ENCODE results near the gene SRM. TPM values are rescaled to one million over a fixed set of nuclear protein-coding genes. Genes with fewer than 3 reads are reported as not detected.

The SRM gene
- total RNA-seq, 2 donors from 2014 or later = 106 to 107 TPM

DNA sequence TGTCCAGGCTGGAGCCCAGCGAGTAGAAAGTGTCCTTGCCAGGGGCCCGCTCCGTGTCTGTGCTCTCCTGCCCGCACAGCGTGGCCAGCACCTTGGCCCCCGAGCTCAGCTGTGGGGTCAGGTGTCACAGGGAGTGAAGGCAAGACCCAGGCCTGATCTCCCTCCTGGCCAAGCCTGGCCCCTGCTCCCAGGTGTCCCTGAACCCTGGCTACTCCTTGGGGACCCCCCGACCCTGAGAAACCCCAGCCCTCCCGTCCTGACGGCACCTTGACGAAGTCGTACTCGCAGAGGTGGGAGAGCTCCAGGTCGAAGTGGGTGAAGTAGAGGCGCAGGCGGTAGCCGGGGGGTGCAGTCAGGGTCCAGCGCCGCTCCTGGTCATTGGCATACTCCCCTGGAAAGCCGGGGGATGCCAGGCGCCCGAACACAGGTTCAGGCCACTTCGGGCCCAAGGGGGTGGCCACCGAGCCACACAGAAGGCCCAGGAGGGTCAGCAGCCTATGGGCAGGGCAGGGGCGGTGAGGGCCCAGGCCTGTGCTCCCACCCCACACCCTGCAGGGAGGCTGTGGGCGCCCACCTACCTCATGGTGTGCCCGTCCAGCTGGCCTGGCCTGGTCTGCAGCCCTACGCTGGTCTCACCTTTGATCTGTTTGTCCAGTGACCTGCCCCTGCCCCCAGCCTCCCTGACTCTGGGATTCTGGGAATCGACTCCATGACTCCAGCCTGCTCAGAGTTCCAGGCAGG lies 13.0 kb downstream of the SRM start, which contains the start of gene MASP2:
Gene MASP2, minus strand, starts transcription at position 615 of the 741 bp plus-strand sequence. Its CDS starts 32 bp downstream, at position 583.
- Histone ChIP-seq H3K9ac (ENCODE audit: extremely low read depth, low read length, poor library complexity, severe bottlenecking) (no peak within 1 kb of the TSS), H3K27me3 (ENCODE audit: control insufficient read depth, insufficient read depth, low read length, poor library complexity, severe bottlenecking) (no peaks in the 10 kb centered on the region), H3K4me1 (ENCODE audit: control insufficient read depth, insufficient read depth, low read length) (no peaks in the 10 kb centered on the region), H3K36me3 (ENCODE audit: control insufficient read depth, insufficient read depth, low read length) (no peaks in the 10 kb centered on the region), H3K4me3 (ENCODE audit: low read length) (no peak within 1 kb of the TSS), H3K27ac (ENCODE audit: low read depth, low read length) (no peak within 1 kb of the TSS), H3K9me3 (ENCODE audit: control insufficient read depth, low read length) (no peaks in the 10 kb centered on the region)
- no peak for TF ChIP-seq CTCF (conservative IDR thresholded peaks at IDR 0.05)
- Mint-ChIP-seq H3K4me3 (no peak within 1 kb of the TSS), H3K9me3 (no peaks in the 10 kb centered on the region), H3K36me3 (ENCODE audit: low read depth) (no peaks in the 10 kb centered on the region), H3K27ac (no peak within 1 kb of the TSS), H3K4me1 (peaks cover 2% of the 10 kb centered on the region), H3K27me3 (ENCODE audit: insufficient read depth) (no peaks in the 10 kb centered on the region)
- no peak for DNase-seq
- 89 to 92% methylated on average over 21 to 28 of the region's 28 CpGs for WGBS, 2 experiments (ENCODE audit: insufficient coverage in 1 of 2, insufficient read length in 1 of 2)

DNA sequence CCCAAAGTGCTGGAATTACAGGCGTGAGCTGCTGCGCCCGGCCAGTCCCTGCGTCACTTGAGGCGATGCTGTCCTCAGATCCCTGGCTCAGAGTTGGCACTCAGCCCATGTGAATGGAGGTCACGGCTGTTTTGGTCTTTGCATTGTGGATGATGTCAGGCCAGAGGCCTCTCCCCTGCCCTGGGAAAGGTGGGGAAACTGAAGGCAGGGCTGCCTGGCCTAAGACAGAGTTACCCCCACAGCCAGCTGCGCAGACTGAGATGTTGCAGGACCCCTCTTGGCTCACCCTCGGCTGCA lies 13.6 kb downstream of the SRM start:
- TF ChIP-seq CTCF (conservative IDR thresholded peaks at IDR 0.05) = no peak
- no peak overlapping the region for H3K27ac Mint-ChIP-seq
- H3K4me3 Mint-ChIP-seq = no peak overlapping the region
- Histone ChIP-seq H3K4me1 (ENCODE audit: control insufficient read depth, insufficient read depth, low read length) (no peaks in the 10 kb centered on the region), H3K27me3 (ENCODE audit: control insufficient read depth, insufficient read depth, low read length, poor library complexity, severe bottlenecking) (no peaks in the 10 kb centered on the region), H3K36me3 (ENCODE audit: control insufficient read depth, insufficient read depth, low read length) (no peaks in the 10 kb centered on the region), H3K27ac (ENCODE audit: low read depth, low read length) (no peak overlapping the region), H3K9ac (ENCODE audit: extremely low read depth, low read length, poor library complexity, severe bottlenecking) (no peak overlapping the region), H3K4me3 (ENCODE audit: low read length) (no peak overlapping the region), H3K9me3 (ENCODE audit: control insufficient read depth, low read length) (no peaks in the 10 kb centered on the region)
- no peaks in the 10 kb centered on the region for H3K27me3 Mint-ChIP-seq (ENCODE audit: insufficient read depth)
- no peaks in the 10 kb centered on the region for H3K36me3 Mint-ChIP-seq (ENCODE audit: low read depth)
- no peak for DNase-seq
- 88 to 93% methylated on average over 3 to 8 of the region's 8 CpGs for WGBS, 2 experiments (ENCODE audit: insufficient coverage in 1 of 2, insufficient read length in 1 of 2)
- no peaks in the 10 kb centered on the region for H3K9me3 Mint-ChIP-seq
- H3K4me1 Mint-ChIP-seq = peaks cover 2% of the 10 kb centered on the region

GRCh38 chr1:11045428-11046269 lies 14.2 kb downstream of the SRM start:
- H3K27me3 Mint-ChIP-seq (ENCODE audit: insufficient read depth) = no peaks in the 10 kb centered on the region
- H3K9me3 Mint-ChIP-seq = no peaks in the 10 kb centered on the region
- H3K27me3 ChIP-seq (ENCODE audit: control insufficient read depth, insufficient read depth, low read length, poor library complexity, severe bottlenecking) = no peaks in the 10 kb centered on the region
- peaks cover 2% of the 10 kb centered on the region for H3K4me1 Mint-ChIP-seq
- H3K36me3 Mint-ChIP-seq (ENCODE audit: low read depth) = no peaks in the 10 kb centered on the region
- no peak overlapping the region for H3K9ac ChIP-seq (ENCODE audit: extremely low read depth, low read length, poor library complexity, severe bottlenecking)
- WGBS, 2 experiments (ENCODE audit: insufficient coverage in 1 of 2, insufficient read length in 1 of 2) = 79 to 81% methylated on average over 24 to 32 of the region's 32 CpGs
- no peak overlapping the region for H3K27ac ChIP-seq (ENCODE audit: low read depth, low read length)
- H3K9me3 ChIP-seq (ENCODE audit: control insufficient read depth, low read length) = no peaks in the 10 kb centered on the region
- H3K4me3 Mint-ChIP-seq = peak overlapping the region; percentile 30
- H3K27ac Mint-ChIP-seq = peak overlapping the region; percentile 52
- no peak overlapping the region for H3K4me3 ChIP-seq (ENCODE audit: low read length)
- H3K4me1 ChIP-seq (ENCODE audit: control insufficient read depth, insufficient read depth, low read length) = no peaks in the 10 kb centered on the region
- DNase-seq = peak; percentile 89
- H3K36me3 ChIP-seq (ENCODE audit: control insufficient read depth, insufficient read depth, low read length) = no peaks in the 10 kb centered on the region
- no peak for TF ChIP-seq CTCF (conservative IDR thresholded peaks at IDR 0.05)

Data from endodermal cell (in vitro differentiated cells).